ENCODE results near the gene QKI. TPM values are rescaled to one million over a fixed set of nuclear protein-coding genes. Genes with fewer than 3 reads are reported as not detected.

The QKI gene
- total and polyA plus RNA-seq, 2 of the 8 experiments (the other 6 are each of a cell fraction or from before 2014, with no cell fraction given): 181 to 183 TPM

GRCh38 chr6:163577404-163577803 lies 162.9 kb downstream of the QKI start (continued):
- TF ChIP-seq SIX5 (IDR thresholded peaks at IDR 0.05; ENCODE audit: low read depth, low read length) (no peak), KDM4A (IDR thresholded peaks at IDR 0.05; ENCODE audit: low read depth, low read length, severe bottlenecking) (no peak)
